ENCODE measurements around the gene AGTRAP.

The AGTRAP gene

GRCh38 chr1:11695861-11696260 is 40.1 kb upstream of the AGTRAP start:
- no peak overlapping the region for H3K9ac ChIP-seq (ENCODE audit: insufficient read length)
- H3K9me3 ChIP-seq (ENCODE audit: low read depth, low read length), result no peaks in the 10 kb centered on the region
- no peak overlapping the region for H3K27ac ChIP-seq
- no peaks in the 10 kb centered on the region for H3K36me3 ChIP-seq (ENCODE audit: insufficient read depth, low read length)
- no peak overlapping the region for H3K4me3 ChIP-seq
- no peak for TF ChIP-seq FOXP2 (optimal IDR thresholded peaks at IDR 0.05; ENCODE audit: control extremely low read depth, extremely low read length, insufficient read depth)
- TF ChIP-seq EZH2 (IDR thresholded peaks at IDR 0.05), result no peak
- no peak for TF ChIP-seq POLR2AphosphoS5 (IDR thresholded peaks at IDR 0.05; ENCODE audit: borderline replicate concordance, low read depth, low read length)
- no peak for DNase-seq (ENCODE audit: low read depth, low spot score)

DNA sequence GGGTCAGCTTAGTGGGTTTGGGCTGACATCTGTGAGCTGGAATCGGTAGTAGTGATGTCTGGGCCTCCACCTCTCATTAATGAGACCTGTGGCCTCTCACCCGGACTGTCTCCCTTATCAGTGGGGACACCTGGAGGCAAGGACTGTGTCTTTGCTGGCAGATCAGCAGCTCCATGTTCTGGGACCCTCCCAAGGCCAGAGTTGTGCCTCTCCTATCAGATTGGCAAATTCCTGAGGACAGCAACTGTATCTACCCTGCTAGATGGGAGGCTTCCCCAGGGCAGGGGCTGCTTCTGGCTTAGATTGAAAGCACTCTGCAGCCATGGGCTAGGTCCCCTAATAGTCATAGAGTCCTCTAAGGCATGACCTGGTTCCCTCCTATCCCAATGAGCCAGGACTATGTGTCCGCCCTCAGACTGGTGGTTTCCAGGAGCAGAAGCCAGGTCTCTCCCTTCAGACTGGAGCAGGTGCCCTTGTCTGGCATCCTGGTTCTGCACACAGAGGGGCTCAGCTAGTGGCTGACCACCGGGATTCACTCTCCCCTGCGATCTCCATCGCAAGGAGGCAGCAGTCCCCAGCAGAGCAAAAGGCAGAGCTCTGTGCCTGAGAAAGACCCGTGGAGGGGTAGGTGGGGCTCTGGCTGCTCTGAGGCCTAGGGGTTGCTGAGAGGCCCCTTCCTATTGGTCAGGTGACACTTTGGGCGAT is 38.6 kb upstream of the AGTRAP start:
- Histone ChIP-seq H3K4me3 (no peak overlapping the region), H3K36me3 (ENCODE audit: insufficient read depth, low read length) (no peaks in the 10 kb centered on the region), H3K9ac (ENCODE audit: insufficient read length) (no peak overlapping the region), H3K9me3 (ENCODE audit: low read depth, low read length) (no peaks in the 10 kb centered on the region), H3K27ac (no peak overlapping the region)
- no peak for DNase-seq (ENCODE audit: low read depth, low spot score)
- TF ChIP-seq EZH2 (IDR thresholded peaks at IDR 0.05) (no peak), FOXP2 (optimal IDR thresholded peaks at IDR 0.05; ENCODE audit: control extremely low read depth, extremely low read length, insufficient read depth) (no peak), POLR2AphosphoS5 (IDR thresholded peaks at IDR 0.05; ENCODE audit: borderline replicate concordance, low read depth, low read length) (no peak)

- H3K27ac ChIP-seq, result no peak overlapping the region
Observed at GRCh38 chr1:11697893-11698210, 38.1 kb upstream of the AGTRAP start.

GRCh38 chr1:11700601-11701467 is 35.1 kb upstream of the AGTRAP start:
- no peak for TF ChIP-seq POLR2AphosphoS5 (IDR thresholded peaks at IDR 0.05; ENCODE audit: borderline replicate concordance, low read depth, low read length)
- no peak for TF ChIP-seq FOXP2 (optimal IDR thresholded peaks at IDR 0.05; ENCODE audit: control extremely low read depth, extremely low read length, insufficient read depth)
- TF ChIP-seq EZH2 (IDR thresholded peaks at IDR 0.05), result no peak
- DNase-seq (ENCODE audit: low read depth, low spot score), result no peak
- Histone ChIP-seq H3K9me3 (ENCODE audit: low read depth, low read length) (no peaks in the 10 kb centered on the region), H3K36me3 (ENCODE audit: insufficient read depth, low read length) (no peaks in the 10 kb centered on the region), H3K4me3 (no peak overlapping the region), H3K9ac (ENCODE audit: insufficient read length) (no peak overlapping the region), H3K27ac (no peak overlapping the region)

More at GRCh38 chr1:11697893-11698210, 38.1 kb upstream of the AGTRAP start:
- DNase-seq (ENCODE audit: low read depth, low spot score), result no peak
- Histone ChIP-seq H3K9me3 (ENCODE audit: low read depth, low read length) (no peaks in the 10 kb centered on the region), H3K36me3 (ENCODE audit: insufficient read depth, low read length) (no peaks in the 10 kb centered on the region), H3K9ac (ENCODE audit: insufficient read length) (no peak overlapping the region), H3K4me3 (no peak overlapping the region)
- TF ChIP-seq FOXP2 (optimal IDR thresholded peaks at IDR 0.05; ENCODE audit: control extremely low read depth, extremely low read length, insufficient read depth) (no peak), POLR2AphosphoS5 (IDR thresholded peaks at IDR 0.05; ENCODE audit: borderline replicate concordance, low read depth, low read length) (no peak), EZH2 (IDR thresholded peaks at IDR 0.05) (no peak)

- no peaks in the 10 kb centered on the region for H3K9me3 ChIP-seq (ENCODE audit: low read depth, low read length)
- no peaks in the 10 kb centered on the region for H3K36me3 ChIP-seq (ENCODE audit: insufficient read depth, low read length)
- H3K27ac ChIP-seq, result no peak overlapping the region
- no peak overlapping the region for H3K4me3 ChIP-seq
- H3K9ac ChIP-seq (ENCODE audit: insufficient read length), result no peak overlapping the region
- no peak for DNase-seq (ENCODE audit: low read depth, low spot score)
- no peak for TF ChIP-seq FOXP2 (optimal IDR thresholded peaks at IDR 0.05; ENCODE audit: control extremely low read depth, extremely low read length, insufficient read depth)
- no peak for TF ChIP-seq EZH2 (IDR thresholded peaks at IDR 0.05)
- TF ChIP-seq POLR2AphosphoS5 (IDR thresholded peaks at IDR 0.05; ENCODE audit: borderline replicate concordance, low read depth, low read length), result no peak
Observed at GRCh38 chr1:11701551-11701961, 34.4 kb upstream of the AGTRAP start.

GRCh38 chr1:11701981-11702803 is 33.7 kb upstream of the AGTRAP start:
- no peaks in the 10 kb centered on the region for H3K36me3 ChIP-seq (ENCODE audit: insufficient read depth, low read length)
- no peaks in the 10 kb centered on the region for H3K9me3 ChIP-seq (ENCODE audit: low read depth, low read length)
- H3K27ac ChIP-seq, result no peak overlapping the region
- no peak for DNase-seq (ENCODE audit: low read depth, low spot score)
- H3K9ac ChIP-seq (ENCODE audit: insufficient read length), result no peak overlapping the region
- H3K4me3 ChIP-seq, result no peak overlapping the region
- TF ChIP-seq EZH2 (IDR thresholded peaks at IDR 0.05), result no peak
- no peak for TF ChIP-seq FOXP2 (optimal IDR thresholded peaks at IDR 0.05; ENCODE audit: control extremely low read depth, extremely low read length, insufficient read depth)
- TF ChIP-seq POLR2AphosphoS5 (IDR thresholded peaks at IDR 0.05; ENCODE audit: borderline replicate concordance, low read depth, low read length), result no peak

DNA sequence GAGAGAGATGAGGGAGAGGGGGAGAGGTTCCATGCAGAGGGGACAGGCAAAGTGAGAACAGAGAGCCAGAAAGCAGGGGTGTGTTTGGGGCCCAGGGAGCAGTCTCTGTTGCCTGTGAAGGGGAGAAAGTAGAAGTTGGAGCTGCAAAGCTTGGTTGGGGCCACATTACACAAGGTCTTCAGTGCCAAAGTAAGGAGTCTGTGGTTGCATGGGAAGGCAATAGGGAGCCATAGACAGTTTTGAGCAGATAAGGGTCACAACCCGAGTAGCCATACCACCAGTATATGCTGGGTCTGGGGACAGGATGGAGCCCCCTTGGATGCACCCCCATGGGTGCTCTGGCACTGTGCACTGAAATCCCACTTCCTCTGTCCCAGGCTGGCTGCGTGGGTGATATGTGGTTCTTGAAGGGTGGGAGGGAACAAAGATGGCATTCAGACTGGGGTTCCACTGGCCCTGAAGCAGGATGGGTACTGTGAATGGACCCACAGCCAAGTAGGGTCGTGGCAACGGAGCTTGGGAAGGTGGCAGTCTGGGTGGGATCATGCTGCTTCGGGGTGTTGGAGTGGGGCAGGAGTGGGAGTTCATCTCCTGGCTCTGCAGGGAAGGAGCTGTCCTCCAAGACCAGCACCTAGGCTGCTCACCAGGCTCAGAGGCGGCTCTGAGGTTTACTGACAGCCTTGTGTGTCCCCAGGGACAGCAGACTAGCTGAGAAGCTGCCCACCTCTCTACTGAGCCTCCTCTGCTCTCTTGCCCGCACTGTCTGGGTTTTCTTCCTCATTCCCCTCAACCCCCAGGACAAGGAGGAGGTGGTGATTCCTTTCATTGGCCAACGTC is 32.4 kb upstream of the AGTRAP start:
- H3K27ac ChIP-seq, result no peak overlapping the region
- H3K36me3 ChIP-seq (ENCODE audit: insufficient read depth, low read length), result no peaks in the 10 kb centered on the region
- no peak for DNase-seq (ENCODE audit: low read depth, low spot score)
- no peak overlapping the region for H3K9ac ChIP-seq (ENCODE audit: insufficient read length)
- H3K4me3 ChIP-seq, result no peak overlapping the region
- TF ChIP-seq POLR2AphosphoS5 (IDR thresholded peaks at IDR 0.05; ENCODE audit: borderline replicate concordance, low read depth, low read length), result no peak
- TF ChIP-seq EZH2 (IDR thresholded peaks at IDR 0.05), result no peak
- TF ChIP-seq FOXP2 (optimal IDR thresholded peaks at IDR 0.05; ENCODE audit: control extremely low read depth, extremely low read length, insufficient read depth), result no peak
- H3K9me3 ChIP-seq (ENCODE audit: low read depth, low read length), result no peaks in the 10 kb centered on the region
